K562 (cell line): ENCODE data around the gene RAD54L. TPM values are rescaled to one million over a fixed set of nuclear protein-coding genes. Genes with fewer than 3 reads are reported as not detected.
A peak's percentile ranks its signal among the peaks of the same experiment; 100 is the strongest.

ENCODE experiments used
- BHLHE40 ChIP-seq: IDR thresholded peaks from 2 replicates; pipeline ENCODE4 v1.6.1; 2011; ENCODE audit warnings: low read length, improper control_type of control experiment
- CBFA2T2 ChIP-seq: fragments of 450-650 bp; conservative IDR thresholded peaks from 2 replicates; pipeline ENCODE4 v1.6.1; 2017; ENCODE audit warnings: mild to moderate bottlenecking
- CHCHD3 ChIP-seq: fragments of 250-450 bp; sonication (Bioruptor Pico); IDR thresholded peaks from 2 replicates; pipeline ENCODE4 v2.1.2; 2022; ENCODE audit warnings: mild to moderate bottlenecking
- CTCFL ChIP-seq: IDR thresholded peaks from 2 replicates; pipeline ENCODE4 v1.6.1; 2011; ENCODE audit warnings: borderline replicate concordance, low read depth, mild to moderate bottlenecking, moderate library complexity, low read length; ENCODE audit not compliant: insufficient read depth, poor library complexity, severe bottlenecking
- EP400 ChIP-seq: fragments of 450-650 bp; IDR thresholded peaks from 2 replicates; pipeline ENCODE4 v1.6.1; 2017; ENCODE audit warnings: antibody characterized with exemption, mild to moderate bottlenecking, moderate library complexity
- HCFC1 ChIP-seq: IDR thresholded peaks from 2 replicates; pipeline ENCODE4 v1.6.1; 2012; ENCODE audit warnings: low read depth, low read length, improper control_type of control experiment
- HDAC6 ChIP-seq: IDR thresholded peaks from 2 replicates; pipeline ENCODE4 v1.6.1; 2012; ENCODE audit warnings: low read depth, mild to moderate bottlenecking, control low read depth, inconsistent platforms, low read length, moderate library complexity
- HMG20A ChIP-seq: fragments of 450-650 bp; formaldehyde crosslinking; conservative IDR thresholded peaks from 2 replicates; pipeline ENCODE4 v1.4.0; 2020; ENCODE audit warnings: mild to moderate bottlenecking, mixed read lengths
- ID3 ChIP-seq, 2 experiments: fragments of 250-450 bp in 1 of 2; fragments of 450-650 bp in 1 of 2; sonication (Bioruptor Pico) in 1 of 2; IDR thresholded peaks; 2 replicates each; pipeline versions ENCODE4 v1.6.1 to v1.8.0; 2016 to 2021; ENCODE audit warnings: mild to moderate bottlenecking in 2 of 2, moderate library complexity in 2 of 2, missing compliant biosample characterization in 1 of 2, missing genetic modification characterization in 1 of 2
- JUNB ChIP-seq: fragments of 450-650 bp; formaldehyde crosslinking; conservative IDR thresholded peaks from 2 replicates; pipeline ENCODE4 v1.4.0; 2020; ENCODE audit warnings: mild to moderate bottlenecking
- JUND ChIP-seq, 2 experiments: IDR thresholded peaks; 2 replicates in 1 of 2; 3 replicates in 1 of 2; pipeline ENCODE4 v1.6.1; 2011; ENCODE audit warnings: borderline replicate concordance in 2 of 2, low read depth in 2 of 2, low read length in 2 of 2, improper control_type of control experiment in 1 of 2, missing biosample characterization in 1 of 2, missing genetic modification characterization in 1 of 2, missing genetic modification reagents in 1 of 2
- LEF1 ChIP-seq: fragments of 450-650 bp; IDR thresholded peaks from 2 replicates; pipeline ENCODE4 v1.6.1; 2016; ENCODE audit warnings: mild to moderate bottlenecking
- MCM2 ChIP-seq: fragments of 450-650 bp; IDR thresholded peaks from 2 replicates; pipeline ENCODE4 v1.6.1; 2017; ENCODE audit warnings: low read depth, mild to moderate bottlenecking
- MTF1 ChIP-seq: fragments of 250-450 bp; sonication (Bioruptor Pico); IDR thresholded peaks from 2 replicates; pipeline ENCODE4 v1.9.0; 2021; ENCODE audit warnings: moderate library complexity, mild to moderate bottlenecking, inconsistent platforms, borderline replicate concordance
- NFE2 ChIP-seq: IDR thresholded peaks from 2 replicates; pipeline ENCODE4 v1.6.1; 2014; ENCODE audit warnings: antibody characterized with exemption, low read depth
- PHB2 ChIP-seq: fragments of 450-650 bp; IDR thresholded peaks from 2 replicates; pipeline ENCODE4 v1.6.1; 2017; ENCODE audit warnings: low read depth
- PTTG1 ChIP-seq: fragments of 450-650 bp; IDR thresholded peaks from 2 replicates; pipeline ENCODE4 v1.6.1; 2016; ENCODE audit warnings: low read depth, mild to moderate bottlenecking, missing genetic modification characterization, missing compliant biosample characterization
- RBFOX2 ChIP-seq: fragments of 200-400 bp; formaldehyde crosslinking; IDR thresholded peaks from 2 replicates; pipeline ENCODE4 v1.6.1; 2017; ENCODE audit warnings: low read depth, mild to moderate bottlenecking, low read length, moderate library complexity
- XRCC5 ChIP-seq: fragments of 200-400 bp; formaldehyde crosslinking; IDR thresholded peaks from 2 replicates; pipeline ENCODE4 v1.6.1; 2017; ENCODE audit warnings: low read depth, mild to moderate bottlenecking, low read length
- ZNF174 ChIP-seq: fragments of 250-450 bp; sonication (Bioruptor Pico); IDR thresholded peaks from 2 replicates; pipeline ENCODE4 v1.4.0; 2020; ENCODE audit warnings: mild to moderate bottlenecking
- ZNF507 ChIP-seq: conservative IDR thresholded peaks from 2 replicates; pipeline ENCODE4 v1.6.1; 2017; ENCODE audit warnings: missing genetic modification characterization, missing compliant biosample characterization
- ZNF511 ChIP-seq: sonication (generic); formaldehyde crosslinking; IDR thresholded peaks from 2 replicates; pipeline ENCODE4 v1.8.0; 2022; ENCODE audit warnings: mild to moderate bottlenecking, missing genetic modification reagents
- ZNF695 ChIP-seq: fragments of 450-650 bp; formaldehyde crosslinking; IDR thresholded peaks from 2 replicates; pipeline ENCODE4 v1.4.0; 2020; ENCODE audit warnings: mild to moderate bottlenecking, moderate library complexity
- ZNF717 ChIP-seq: fragments of 250-450 bp; sonication (Bioruptor Pico); IDR thresholded peaks from 2 replicates; pipeline ENCODE4 v1.5.0; 2021
- polyA plus RNA-seq, 8 experiments: library from polyadenylated mRNA; depleted of rRNA in 4 of 8; stranded (reverse) in 5 of 8; unstranded in 3 of 8; fragments of >200 nt; fragmentation: Nextera tagmentation in 2 of 8; fragmentation: Illumina TruSeq in 1 of 8; extraction: Ambion mirVana in 2 of 8; extraction: Trizol in 1 of 8; gene quantifications; 2 replicates each; pipeline versions ENCODE4 v1.2.1 to v1.2.3, GENCODE V29; 2011 to 2014; ENCODE audit warnings: inconsistent platforms in 1 of 8, missing spikeins in 1 of 8
- total RNA-seq, 7 experiments: library from RNA; depleted of rRNA in 6 of 7; stranded (reverse); fragments of >200 nt in 6 of 7; fragmentation: Illumina TruSeq in 2 of 7; extraction: Trizol in 2 of 7; gene quantifications; 2 replicates each; pipeline versions ENCODE4 v1.2.1 to v1.2.3, GENCODE V29; 2011 to 2021; ENCODE audit warnings: low replicate concordance in 1 of 7

Gene RAD54L
- total and polyA plus RNA-seq, 9 of the 15 experiments (the other 6 are each of a cell fraction or from before 2014, with no cell fraction given), result 17.9 to 92.3 (median 37.5) TPM

- TF ChIP-seq CTCFL, result no peak
- TF ChIP-seq BHLHE40, result 0 out of 2 replicates have a peak, but pooled peaks have one; percentile 15
- TF ChIP-seq ZNF507 (tag), result no peak
- 0 out of 2 replicates have a peak, but pooled peaks have one; percentile 42 for TF ChIP-seq HDAC6
- peak; percentile 95 for TF ChIP-seq EP400
- no peak for TF ChIP-seq HCFC1
- no peak for TF ChIP-seq CBFA2T2
- no peak for TF ChIP-seq CHCHD3 (CRISPR knock-in tag)
- no peak for TF ChIP-seq MCM2
- no peak for TF ChIP-seq ID3 (CRISPR knock-in tag; IDR thresholded peaks at IDR 0.05)
- peak; percentile 52; the same call in 1 of the 2 replicates for TF ChIP-seq ID3 (tag; IDR thresholded peaks at IDR 0.05)
- no peak for TF ChIP-seq PTTG1 (tag)
- TF ChIP-seq HMG20A (CRISPR knock-in tag), result no peak
- no peak for TF ChIP-seq JUNB (CRISPR knock-in tag)
- TF ChIP-seq ZNF174 (CRISPR knock-in tag), result no peak
- TF ChIP-seq NFE2, result 0 out of 2 replicates have a peak, but pooled peaks have one; percentile 2
- TF ChIP-seq ZNF717, result no peak
- TF ChIP-seq PHB2, result 0 out of 2 replicates have a peak, but pooled peaks have one; percentile 25
- TF ChIP-seq XRCC5, result peak; percentile 20; the same call in 1 of the 2 replicates
- no peak; the same call in 1 of the 2 replicates for TF ChIP-seq JUND (IDR thresholded peaks at IDR 0.05; ENCODE audit: borderline replicate concordance, low read depth, low read length)
- TF ChIP-seq JUND (tag; IDR thresholded peaks at IDR 0.05; ENCODE audit: borderline replicate concordance, low read depth, low read length), result peak; percentile 59; the same call in 1 of the 3 replicates
- TF ChIP-seq MTF1, result no peak
- no peak for TF ChIP-seq ZNF695 (CRISPR knock-in tag)
- TF ChIP-seq RBFOX2, result peak; percentile 66
- peak; percentile 60; the same call in 1 of the 2 replicates for TF ChIP-seq ZNF511 (CRISPR knock-in tag)
- no peak for TF ChIP-seq LEF1
These were observed 771 bp upstream of the RAD54L start (continued) for GRCh38 chr1:46246548-46247435.
